ENCODE results near the gene ZNF324. TPM values are rescaled to one million over a fixed set of nuclear protein-coding genes. Genes with fewer than 3 reads are reported as not detected.

ZNF324 gene
- total and polyA plus RNA-seq, 2 of the 13 experiments (the other 11 are each of a cell fraction or from before 2014, with no cell fraction given): 1.1 to 4.7 TPM

DNA sequence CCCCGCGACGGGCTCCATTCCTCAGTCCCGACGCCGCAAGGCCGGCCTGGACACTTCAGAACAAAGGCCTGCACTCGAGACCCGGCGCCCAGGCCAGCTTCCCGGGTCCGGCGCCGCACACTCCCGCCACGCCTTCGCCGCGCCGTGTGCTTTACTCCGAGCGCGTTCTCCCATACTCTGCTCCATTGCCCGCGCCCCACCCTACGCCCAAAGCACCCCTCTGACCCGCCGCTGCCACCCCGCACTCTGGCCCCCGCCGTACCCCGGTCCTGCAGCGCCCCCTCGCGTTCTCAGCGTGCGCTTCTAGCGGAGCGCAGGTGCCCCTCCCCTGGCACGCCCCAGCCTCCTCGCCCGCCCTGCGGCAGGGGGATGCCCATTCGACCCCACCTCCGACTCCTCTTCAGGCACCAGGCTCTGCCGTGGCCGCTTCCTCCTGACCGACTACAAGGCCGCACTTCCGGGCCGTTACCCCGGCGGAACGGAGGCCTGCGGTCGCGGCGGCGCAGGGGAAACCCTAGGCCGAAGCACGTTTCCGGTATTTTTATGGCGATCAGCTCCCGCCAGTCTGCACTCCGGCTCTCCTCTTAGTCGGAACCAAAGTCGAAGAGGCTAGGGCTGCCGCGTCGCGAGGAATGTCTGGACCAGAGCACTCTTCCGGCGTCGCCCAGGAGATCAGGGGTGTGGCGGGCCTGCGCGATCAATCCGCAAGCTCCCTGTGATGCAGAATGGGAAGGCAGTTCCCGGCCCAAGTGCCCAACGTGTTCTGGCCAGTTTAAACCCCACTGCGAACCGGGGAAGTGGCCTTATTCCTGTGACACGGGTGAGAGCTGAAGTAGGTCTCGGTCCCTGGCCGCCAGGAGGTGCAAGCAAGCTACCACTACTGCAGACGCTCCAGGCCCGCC is 52.7 kb downstream of the ZNF324 start, which contains the start of gene ZBTB45 (continued):
- TF ChIP-seq, protein P1, sequence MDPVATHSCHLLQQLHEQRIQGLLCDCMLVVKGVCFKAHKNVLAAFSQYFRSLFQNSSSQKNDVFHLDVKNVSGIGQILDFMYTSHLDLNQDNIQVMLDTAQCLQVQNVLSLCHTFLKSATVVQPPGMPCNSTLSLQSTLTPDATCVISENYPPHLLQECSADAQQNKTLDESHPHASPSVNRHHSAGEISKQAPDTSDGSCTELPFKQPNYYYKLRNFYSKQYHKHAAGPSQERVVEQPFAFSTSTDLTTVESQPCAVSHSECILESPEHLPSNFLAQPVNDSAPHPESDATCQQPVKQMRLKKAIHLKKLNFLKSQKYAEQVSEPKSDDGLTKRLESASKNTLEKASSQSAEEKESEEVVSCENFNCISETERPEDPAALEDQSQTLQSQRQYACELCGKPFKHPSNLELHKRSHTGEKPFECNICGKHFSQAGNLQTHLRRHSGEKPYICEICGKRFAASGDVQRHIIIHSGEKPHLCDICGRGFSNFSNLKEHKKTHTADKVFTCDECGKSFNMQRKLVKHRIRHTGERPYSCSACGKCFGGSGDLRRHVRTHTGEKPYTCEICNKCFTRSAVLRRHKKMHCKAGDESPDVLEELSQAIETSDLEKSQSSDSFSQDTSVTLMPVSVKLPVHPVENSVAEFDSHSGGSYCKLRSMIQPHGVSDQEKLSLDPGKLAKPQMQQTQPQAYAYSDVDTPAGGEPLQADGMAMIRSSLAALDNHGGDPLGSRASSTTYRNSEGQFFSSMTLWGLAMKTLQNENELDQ (CRISPR knock-in tag; IDR thresholded peaks at IDR 0.05; ENCODE audit: borderline replicate concordance): peak; percentile 51; the same call in 1 of the 2 replicates
- TF ChIP-seq KLF11 (CRISPR knock-in tag; IDR thresholded peaks at IDR 0.05) (peak; percentile 78; the same call in 1 of the 2 replicates), MIER2 (CRISPR knock-in tag; IDR thresholded peaks at IDR 0.05) (peak; percentile 61; the same call in 1 of the 2 replicates), NR2C2 (CRISPR knock-in tag; IDR thresholded peaks at IDR 0.05; ENCODE audit: borderline replicate concordance) (peak; percentile 97), NFYB (CRISPR knock-in tag; IDR thresholded peaks at IDR 0.05) (peak; percentile 55), FOSL2 (CRISPR knock-in tag; IDR thresholded peaks at IDR 0.05) (peak; percentile 75), MTERF4 (CRISPR knock-in tag; IDR thresholded peaks at IDR 0.05) (no peak), POLR2G (IDR thresholded peaks at IDR 0.05; ENCODE audit: low read depth, low read length) (peak; percentile 78), ARNT (IDR thresholded peaks at IDR 0.05) (no peak), ZFP36L2 (CRISPR knock-in tag; IDR thresholded peaks at IDR 0.05) (no peak), JUN (CRISPR knock-in tag; IDR thresholded peaks at IDR 0.05) (peak; percentile 69; the same call in 1 of the 2 replicates), NONO (IDR thresholded peaks at IDR 0.05) (no peak), NONO (CRISPR knock-in tag; conservative IDR thresholded peaks at IDR 0.05) (peak; percentile 99), ZNF530 (CRISPR knock-in tag; IDR thresholded peaks at IDR 0.05; ENCODE audit: low read depth) (no peak)
- TF ChIP-seq, protein P2, sequence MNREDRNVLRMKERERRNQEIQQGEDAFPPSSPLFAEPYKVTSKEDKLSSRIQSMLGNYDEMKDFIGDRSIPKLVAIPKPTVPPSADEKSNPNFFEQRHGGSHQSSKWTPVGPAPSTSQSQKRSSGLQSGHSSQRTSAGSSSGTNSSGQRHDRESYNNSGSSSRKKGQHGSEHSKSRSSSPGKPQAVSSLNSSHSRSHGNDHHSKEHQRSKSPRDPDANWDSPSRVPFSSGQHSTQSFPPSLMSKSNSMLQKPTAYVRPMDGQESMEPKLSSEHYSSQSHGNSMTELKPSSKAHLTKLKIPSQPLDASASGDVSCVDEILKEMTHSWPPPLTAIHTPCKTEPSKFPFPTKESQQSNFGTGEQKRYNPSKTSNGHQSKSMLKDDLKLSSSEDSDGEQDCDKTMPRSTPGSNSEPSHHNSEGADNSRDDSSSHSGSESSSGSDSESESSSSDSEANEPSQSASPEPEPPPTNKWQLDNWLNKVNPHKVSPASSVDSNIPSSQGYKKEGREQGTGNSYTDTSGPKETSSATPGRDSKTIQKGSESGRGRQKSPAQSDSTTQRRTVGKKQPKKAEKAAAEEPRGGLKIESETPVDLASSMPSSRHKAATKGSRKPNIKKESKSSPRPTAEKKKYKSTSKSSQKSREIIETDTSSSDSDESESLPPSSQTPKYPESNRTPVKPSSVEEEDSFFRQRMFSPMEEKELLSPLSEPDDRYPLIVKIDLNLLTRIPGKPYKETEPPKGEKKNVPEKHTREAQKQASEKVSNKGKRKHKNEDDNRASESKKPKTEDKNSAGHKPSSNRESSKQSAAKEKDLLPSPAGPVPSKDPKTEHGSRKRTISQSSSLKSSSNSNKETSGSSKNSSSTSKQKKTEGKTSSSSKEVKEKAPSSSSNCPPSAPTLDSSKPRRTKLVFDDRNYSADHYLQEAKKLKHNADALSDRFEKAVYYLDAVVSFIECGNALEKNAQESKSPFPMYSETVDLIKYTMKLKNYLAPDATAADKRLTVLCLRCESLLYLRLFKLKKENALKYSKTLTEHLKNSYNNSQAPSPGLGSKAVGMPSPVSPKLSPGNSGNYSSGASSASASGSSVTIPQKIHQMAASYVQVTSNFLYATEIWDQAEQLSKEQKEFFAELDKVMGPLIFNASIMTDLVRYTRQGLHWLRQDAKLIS (CRISPR knock-in tag; IDR thresholded peaks at IDR 0.05): no peak
- TF ChIP-seq, protein P3, sequence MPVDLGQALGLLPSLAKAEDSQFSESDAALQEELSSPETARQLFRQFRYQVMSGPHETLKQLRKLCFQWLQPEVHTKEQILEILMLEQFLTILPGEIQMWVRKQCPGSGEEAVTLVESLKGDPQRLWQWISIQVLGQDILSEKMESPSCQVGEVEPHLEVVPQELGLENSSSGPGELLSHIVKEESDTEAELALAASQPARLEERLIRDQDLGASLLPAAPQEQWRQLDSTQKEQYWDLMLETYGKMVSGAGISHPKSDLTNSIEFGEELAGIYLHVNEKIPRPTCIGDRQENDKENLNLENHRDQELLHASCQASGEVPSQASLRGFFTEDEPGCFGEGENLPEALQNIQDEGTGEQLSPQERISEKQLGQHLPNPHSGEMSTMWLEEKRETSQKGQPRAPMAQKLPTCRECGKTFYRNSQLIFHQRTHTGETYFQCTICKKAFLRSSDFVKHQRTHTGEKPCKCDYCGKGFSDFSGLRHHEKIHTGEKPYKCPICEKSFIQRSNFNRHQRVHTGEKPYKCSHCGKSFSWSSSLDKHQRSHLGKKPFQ (CRISPR knock-in tag; IDR thresholded peaks at IDR 0.05; ENCODE audit: insufficient replicate concordance): no peak
- TF ChIP-seq, protein P4, sequence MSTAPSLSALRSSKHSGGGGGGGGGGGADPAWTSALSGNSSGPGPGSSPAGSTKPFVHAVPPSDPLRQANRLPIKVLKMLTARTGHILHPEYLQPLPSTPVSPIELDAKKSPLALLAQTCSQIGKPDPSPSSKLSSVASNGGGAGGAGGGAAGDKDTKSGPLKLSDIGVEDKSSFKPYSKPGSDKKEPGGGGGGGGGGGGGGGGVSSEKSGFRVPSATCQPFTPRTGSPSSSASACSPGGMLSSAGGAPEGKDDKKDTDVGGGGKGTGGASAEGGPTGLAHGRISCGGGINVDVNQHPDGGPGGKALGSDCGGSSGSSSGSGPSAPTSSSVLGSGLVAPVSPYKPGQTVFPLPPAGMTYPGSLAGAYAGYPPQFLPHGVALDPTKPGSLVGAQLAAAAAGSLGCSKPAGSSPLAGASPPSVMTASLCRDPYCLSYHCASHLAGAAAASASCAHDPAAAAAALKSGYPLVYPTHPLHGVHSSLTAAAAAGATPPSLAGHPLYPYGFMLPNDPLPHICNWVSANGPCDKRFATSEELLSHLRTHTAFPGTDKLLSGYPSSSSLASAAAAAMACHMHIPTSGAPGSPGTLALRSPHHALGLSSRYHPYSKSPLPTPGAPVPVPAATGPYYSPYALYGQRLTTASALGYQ (CRISPR knock-in tag; IDR thresholded peaks at IDR 0.05): no peak; the same call in 1 of the 2 replicates
